Lung microvascular endothelial cell (primary cell): Measurements from ENCODE around the gene UFSP2. TPM values are rescaled to one million over a fixed set of nuclear protein-coding genes. Genes with fewer than 3 reads are reported as not detected.
A peak's percentile ranks its signal among the peaks of the same experiment; 100 is the strongest.

ENCODE experiments used
- DNase-seq, 2 donors: peaks; one replicate each; pipeline versions ENCODE4 v3.0.0 to v3.0.0-alpha.2; 2010; ENCODE audit warnings: low read depth in 2 of 2
- total RNA-seq: library from RNA; depleted of rRNA; stranded (reverse); fragments of >200 nt; gene quantifications from 2 replicates; pipeline ENCODE4 v1.2.1, GENCODE V29; 2014

UFSP2 gene
- total RNA-seq, 1 donor from 2014 or later: 33.5 TPM

- DNase-seq: no peak
Measured at GRCh38 chr4:185426960-185427688, 1.4 kb upstream of the UFSP2 start.

DNA sequence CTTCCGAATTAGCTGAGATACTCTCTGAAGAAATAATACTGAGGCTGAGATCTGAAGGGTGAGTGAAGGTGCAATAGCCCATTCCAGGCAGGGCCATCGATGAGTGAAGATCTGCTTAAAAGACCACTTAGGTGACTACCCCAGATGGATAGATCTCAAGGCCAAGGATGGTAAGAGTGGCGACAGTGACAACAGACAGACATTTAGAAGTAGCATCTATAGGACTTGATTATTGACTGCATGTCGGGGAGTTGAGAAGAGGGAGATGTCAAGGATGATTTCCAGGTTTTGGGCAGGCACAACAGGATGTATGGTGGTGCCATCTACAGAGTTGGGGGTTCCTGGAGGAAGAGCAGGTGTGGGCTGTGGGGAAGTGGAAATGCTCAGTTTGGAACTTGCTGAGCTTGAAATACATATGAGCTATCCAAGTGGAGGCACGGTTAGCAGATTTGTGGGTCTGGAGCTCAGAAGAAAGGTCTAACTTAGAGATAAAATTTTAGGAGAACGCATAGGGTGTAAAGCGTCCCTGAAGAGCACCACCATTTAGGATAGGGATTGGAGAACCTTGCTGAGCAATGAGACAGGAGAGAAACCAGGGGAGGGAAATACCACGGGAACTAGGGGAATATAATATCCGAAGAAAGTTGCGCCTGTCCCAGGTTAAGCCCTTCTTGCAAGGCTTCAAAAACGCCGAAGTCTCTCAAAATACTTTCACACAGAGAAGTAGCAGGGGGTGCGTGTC, 688 bp downstream of the UFSP2 start:
- peak in 1 of 2 donors; percentile 48 for DNase-seq

GRCh38 chr4:185421366-185422124, 4.2 kb downstream of the UFSP2 start:
- no peak for DNase-seq

DNA sequence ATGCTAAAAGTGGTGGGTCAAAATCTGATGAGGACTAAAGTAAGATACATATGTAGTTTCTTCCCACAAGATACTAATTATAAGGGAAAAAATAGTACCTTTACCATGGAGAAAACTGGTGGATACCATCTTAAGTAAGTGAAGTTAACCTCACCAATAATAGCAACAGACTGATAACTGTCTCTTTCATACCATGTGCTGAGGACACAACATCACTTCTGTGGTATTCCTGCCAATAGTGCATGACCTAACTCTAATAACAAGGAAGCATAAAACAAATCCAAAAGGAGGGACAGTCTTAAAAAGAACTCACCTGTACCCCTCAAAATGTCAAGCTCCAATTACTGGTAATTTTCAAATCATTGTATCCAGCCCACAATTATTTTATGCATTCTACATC, 8.8 kb downstream of the UFSP2 start:
- no peak for DNase-seq

DNA sequence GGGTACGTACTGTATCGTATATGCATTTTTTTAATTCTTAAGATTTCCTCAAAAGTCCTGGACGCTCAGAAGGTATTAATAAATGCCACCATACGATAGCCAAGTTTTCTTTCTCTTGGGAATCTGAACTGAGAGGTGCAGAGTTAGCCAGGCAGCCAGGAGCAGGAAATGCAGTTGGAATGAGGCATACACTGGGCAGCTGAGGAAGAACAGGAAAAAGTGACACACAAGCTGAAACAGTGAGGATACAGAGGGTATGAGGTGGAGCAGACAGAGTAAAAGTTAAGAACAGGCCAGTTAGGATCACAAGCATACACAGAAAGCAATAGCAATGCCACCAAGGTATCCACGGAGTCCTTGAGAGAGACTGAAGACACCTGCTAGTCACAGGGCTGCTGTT, 13.4 kb downstream of the UFSP2 start:
- DNase-seq: peak; percentile 82 to 87

GRCh38 chr4:185411849-185412248, 13.9 kb downstream of the UFSP2 start:
- peak; percentile 32 to 49 for DNase-seq

DNA sequence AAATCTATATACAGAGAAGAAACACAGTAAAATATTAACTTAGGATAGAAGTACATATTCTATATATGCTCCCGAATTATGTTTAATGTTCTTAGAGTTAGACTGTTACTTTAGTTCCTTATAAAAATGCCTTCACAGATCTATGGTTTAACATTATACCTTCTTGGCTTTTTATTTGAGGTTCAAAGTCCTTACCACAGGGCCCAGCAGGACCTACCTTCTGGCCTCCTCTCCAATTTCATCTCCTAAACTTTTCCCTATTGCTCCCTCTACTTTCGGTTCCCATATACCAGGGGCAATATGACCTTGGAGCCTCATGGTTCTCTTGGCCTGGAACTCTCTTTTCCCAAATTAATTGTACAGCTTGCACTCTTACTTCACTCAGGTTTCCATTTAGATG, 17.3 kb downstream of the UFSP2 start:
- DNase-seq: no peak

GRCh38 chr4:185405296-185405999, 20.3 kb downstream of the UFSP2 start:
- DNase-seq: no peak

- no peak for DNase-seq
Measured at GRCh38 chr4:185404031-185404430, 21.7 kb downstream of the UFSP2 start.

GRCh38 chr4:185399466-185399865, 26.3 kb downstream of the UFSP2 start:
- DNase-seq: peak in 1 of 2 donors; percentile 69

DNA sequence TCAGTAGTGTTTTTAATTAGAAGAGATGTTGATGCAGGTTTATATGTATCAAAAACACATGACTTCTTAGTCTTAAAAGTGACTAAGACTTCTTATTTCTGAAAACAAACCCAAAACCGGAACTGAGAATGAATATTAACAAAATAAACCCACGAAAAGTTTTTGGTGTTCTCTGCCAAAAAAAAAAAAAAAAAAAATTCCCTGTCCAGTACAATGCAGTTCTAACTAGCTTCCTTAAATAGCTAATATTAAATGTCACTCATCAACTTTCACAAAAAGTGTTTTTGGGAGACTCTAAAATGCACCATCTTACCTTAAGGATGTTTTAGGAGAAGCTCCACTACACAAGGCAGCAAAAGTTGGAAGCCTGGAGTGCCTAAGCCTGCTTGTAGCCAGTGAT, 27.1 kb downstream of the UFSP2 start:
- no peak for DNase-seq

DNA sequence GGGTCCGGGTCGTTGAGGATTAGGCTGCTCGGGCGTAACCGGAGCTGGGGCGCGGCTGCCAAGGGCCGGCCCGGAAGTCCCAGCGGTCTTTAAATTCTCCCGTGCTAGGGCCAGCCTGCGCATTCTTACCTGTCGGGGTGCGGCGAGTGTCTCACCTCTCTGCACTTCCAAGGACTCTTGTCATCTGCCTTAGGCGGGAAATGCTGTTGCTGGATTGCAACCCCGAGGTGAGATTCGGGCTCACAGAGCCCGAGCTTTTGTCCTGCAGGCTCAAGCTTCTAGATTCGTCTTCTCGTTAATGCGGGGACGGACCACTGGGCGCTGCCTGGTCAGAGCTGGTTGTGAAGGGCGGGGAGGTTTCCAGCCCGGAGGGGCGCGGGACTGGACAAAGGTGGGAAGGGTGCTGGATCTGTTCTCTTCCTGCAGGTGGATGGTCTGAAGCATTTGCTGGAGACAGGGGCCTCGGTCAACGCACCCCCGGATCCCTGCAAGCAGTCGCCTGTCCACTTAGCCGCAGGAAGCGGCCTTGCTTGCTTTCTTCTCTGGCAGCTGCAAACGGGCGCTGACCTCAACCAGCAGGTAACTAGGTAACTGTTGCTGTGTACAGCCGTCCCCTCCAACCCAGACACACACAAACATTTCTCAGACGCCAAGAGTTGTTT, 28.9 kb downstream of the UFSP2 start, which contains the start of gene ANKRD37:
TSS of gene ANKRD37 (plus strand) at position 118 of the 662 bp plus-strand sequence. CDS start at position 201, 83 bp downstream.
- DNase-seq: peak; percentile 53 to 69

- DNase-seq: peak; percentile 97 to 98
Measured at GRCh38 chr4:185395956-185396723, 29.6 kb downstream of the UFSP2 start.

- peak; percentile 39 to 47 for DNase-seq
Measured at GRCh38 chr4:185395238-185395955, 30.4 kb downstream of the UFSP2 start, which contains the start of gene LRP2BP. Gene LRP2BP, minus strand, starts transcription at chr4:185395924. Its CDS starts 17,738 bp downstream, at chr4:185378186.

DNA sequence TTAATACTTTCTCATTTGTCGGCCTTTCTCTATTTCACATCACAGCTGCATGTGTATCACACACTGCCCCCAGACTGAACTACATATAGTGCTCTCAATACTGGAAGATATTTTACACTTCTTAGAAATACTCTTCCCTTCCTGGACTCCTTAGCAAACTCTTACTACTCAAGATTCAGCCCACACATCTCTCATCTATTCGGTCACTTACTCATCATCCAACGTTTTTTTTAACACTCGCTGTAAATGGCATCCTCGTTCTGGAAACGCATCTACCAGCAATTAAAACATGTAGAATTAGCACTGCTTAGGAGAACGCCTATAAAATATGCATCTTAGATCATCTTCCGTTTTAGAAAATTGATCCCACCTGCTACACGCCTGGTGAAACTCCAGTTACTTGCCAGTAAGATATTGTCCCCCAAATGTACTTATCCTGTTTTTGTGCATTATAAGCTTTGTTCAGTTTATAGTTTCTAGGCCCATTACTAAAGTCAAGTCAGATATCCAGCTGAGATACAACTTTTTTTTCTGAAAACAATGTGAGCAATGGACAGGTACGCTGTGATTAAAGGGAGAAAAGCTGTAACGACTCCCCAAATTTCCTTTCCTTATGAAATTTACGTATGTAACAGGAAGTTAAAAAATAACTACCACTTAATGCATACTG, 31.1 kb downstream of the UFSP2 start:
- no peak for DNase-seq

DNA sequence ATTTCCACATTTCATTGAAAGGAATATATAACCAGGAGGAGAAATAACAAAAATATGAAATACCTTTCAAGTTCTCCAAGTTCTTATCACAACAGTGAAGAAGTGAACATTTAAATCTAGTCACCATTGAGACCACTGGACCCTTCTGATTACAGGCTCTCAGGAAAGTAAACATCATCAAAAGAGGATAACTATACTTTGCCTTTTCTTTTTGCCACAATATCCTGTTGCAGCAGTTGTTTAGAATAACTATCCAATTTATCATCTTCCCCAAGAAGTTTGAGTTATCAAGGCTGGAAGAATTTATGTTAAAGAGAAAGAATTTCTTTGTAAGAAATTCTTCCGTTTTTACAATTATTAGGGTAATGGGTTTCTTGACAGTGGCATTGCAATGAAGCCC, 33.6 kb downstream of the UFSP2 start:
- no peak for DNase-seq

DNA sequence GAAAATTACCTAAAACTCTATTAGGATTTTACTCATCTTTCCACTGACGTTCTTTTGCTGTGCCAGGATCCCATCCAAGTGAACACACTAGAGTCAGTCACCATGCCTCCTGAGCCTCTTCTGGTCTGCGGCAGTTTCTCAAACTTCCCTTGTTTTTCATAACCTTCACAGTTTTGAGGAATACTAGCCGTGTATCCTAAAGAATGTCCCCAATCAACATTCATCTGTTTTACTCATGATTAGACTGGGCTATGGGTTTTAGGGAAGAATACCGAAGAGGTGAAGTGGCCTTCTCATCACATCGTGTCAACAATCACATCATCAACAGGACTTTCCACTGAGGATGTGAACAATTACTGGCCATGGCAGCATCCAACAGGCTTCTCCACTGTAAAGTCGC, 34.8 kb downstream of the UFSP2 start:
- DNase-seq: no peak

DNA sequence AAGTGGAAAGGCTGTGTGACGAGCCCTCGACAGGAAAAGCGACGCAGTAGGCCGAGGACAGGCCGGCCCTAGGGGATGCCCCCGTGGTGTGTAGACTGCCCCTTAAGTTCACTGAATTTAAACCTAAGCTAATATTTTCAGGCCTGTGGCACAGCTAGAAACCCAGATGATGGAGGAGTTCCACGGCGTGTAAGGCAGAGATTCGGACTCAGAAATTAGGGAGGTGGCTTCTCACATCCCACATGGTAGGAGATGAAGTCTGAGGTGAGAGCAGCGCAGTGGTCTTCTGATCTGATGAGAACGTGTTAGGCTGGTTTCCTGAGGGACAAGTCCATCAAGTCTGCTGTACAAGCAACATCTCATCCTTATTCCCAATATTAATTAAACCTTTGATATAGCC, 37.8 kb downstream of the UFSP2 start:
- no peak for DNase-seq

- DNase-seq: peak; percentile 69 to 97
Measured at GRCh38 chr4:185384930-185385331, 40.8 kb downstream of the UFSP2 start.
